Smooth muscle cell (in vitro differentiated cells): Measurements from ENCODE around the gene BANF1. TPM values are rescaled to one million over a fixed set of nuclear protein-coding genes. Genes with fewer than 3 reads are reported as not detected.

Source experiments
- DNase-seq: peaks from one replicate; lab custom pipeline; 2025; ENCODE audit not compliant: unreplicated experiment; lab: John Stamatoyannopoulos, UW
- H2AFZ ChIP-seq: fragments of 200-600 bp; sonication (generic); 2 replicates; pipeline ENCODE4 v1.6.0; 2016; ENCODE audit warnings: antibody characterized with exemption, low read depth, mild to moderate bottlenecking
- H3F3A ChIP-seq: fragments of 200-600 bp; sonication (generic); 2 replicates; pipeline ENCODE4 v1.6.0; 2017; ENCODE audit warnings: antibody characterized with exemption, low read depth
- H3K27ac ChIP-seq: fragments of 200-600 bp; sonication (generic); 2 replicates; pipeline ENCODE4 v1.5.1; 2016; ENCODE audit warnings: low read depth, mild to moderate bottlenecking
- H3K27me3 ChIP-seq: fragments of 200-600 bp; sonication (generic); 2 replicates; pipeline ENCODE4 v1.6.1; 2016; ENCODE audit warnings: low read depth, mild to moderate bottlenecking
- H3K36me3 ChIP-seq: fragments of 200-600 bp; sonication (generic); 2 replicates; pipeline ENCODE4 v1.5.1; 2016; ENCODE audit warnings: low read depth
- H3K4me1 ChIP-seq: fragments of 200-600 bp; sonication (generic); 2 replicates; pipeline ENCODE4 v1.5.1; 2016; ENCODE audit warnings: low read depth
- H3K4me2 ChIP-seq: fragments of 200-600 bp; sonication (generic); 2 replicates; pipeline ENCODE4 v1.6.0; 2016; ENCODE audit warnings: mild to moderate bottlenecking
- H3K4me3 ChIP-seq: fragments of 200-600 bp; sonication (generic); 2 replicates; pipeline ENCODE4 v1.5.1; 2016; ENCODE audit warnings: mild to moderate bottlenecking
- H3K79me2 ChIP-seq: fragments of 200-600 bp; sonication (generic); 2 replicates; pipeline ENCODE4 v1.6.0; 2016; ENCODE audit warnings: low read depth, mild to moderate bottlenecking
- H3K9ac ChIP-seq: fragments of 200-600 bp; sonication (generic); 2 replicates; pipeline ENCODE4 v1.6.0; 2016; ENCODE audit warnings: low read depth
- H3K9me3 ChIP-seq: fragments of 200-600 bp; sonication (generic); replicated peaks from 2 replicates; pipeline ENCODE4 v1.5.1; 2016; ENCODE audit warnings: low read depth
- H4K20me1 ChIP-seq: fragments of 200-600 bp; sonication (generic); 2 replicates; pipeline ENCODE4 v1.6.0; 2016; ENCODE audit warnings: low read depth
- WGBS: methylation state at CpG from one replicate; pipeline ENCODE4 v1.1.7; 2016; ENCODE audit warnings: low lambda C conversion rate; 5-methylcytosine and 5-hydroxymethylcytosine counted together
- polyA plus RNA-seq: library from polyadenylated mRNA; unstranded; fragments of >200 nt; fragmentation: Nextera tagmentation; extraction: Ambion mirVana; gene quantifications from 2 replicates; pipeline ENCODE4 v1.2.1, GENCODE V29; 2016
- total RNA-seq: library from RNA; depleted of rRNA; stranded (reverse); fragments of >200 nt; gene quantifications from 2 replicates; pipeline ENCODE4 v1.2.3, GENCODE V29; 2014
- TF ChIP-seq, protein P1 (sequence below): fragments of 200-600 bp; sonication (generic); IDR thresholded peaks from 2 replicates; pipeline ENCODE4 v1.5.1; 2017; ENCODE audit warnings: borderline replicate concordance, mild to moderate bottlenecking, antibody characterized with exemption; ENCODE audit not compliant: insufficient read depth, poor library complexity, severe bottlenecking

Gene BANF1
- total and polyA plus RNA-seq, 2 experiments from 2014 or later: 61.7 to 269 TPM

GRCh38 chr11:65968600-65969482, 33.5 kb upstream of the BANF1 start:
- Histone ChIP-seq H3K79me2 (peaks cover 4% of the 10 kb centered on the region), H4K20me1 (no peaks in the 10 kb centered on the region), H3K9me3 (no peaks in the 10 kb centered on the region), H3K27ac (no peak overlapping the region), H3K9ac (no peak overlapping the region), H3K4me1 (no peaks in the 10 kb centered on the region), H2AFZ (no peak overlapping the region), H3K27me3 (no peaks in the 10 kb centered on the region), H3K36me3 (no peaks in the 10 kb centered on the region), H3K4me2 (no peak overlapping the region), H3K4me3 (no peak overlapping the region), H3F3A (no peaks in the 10 kb centered on the region)
- no peak for DNase-seq
- TF ChIP-seq, protein P1, sequence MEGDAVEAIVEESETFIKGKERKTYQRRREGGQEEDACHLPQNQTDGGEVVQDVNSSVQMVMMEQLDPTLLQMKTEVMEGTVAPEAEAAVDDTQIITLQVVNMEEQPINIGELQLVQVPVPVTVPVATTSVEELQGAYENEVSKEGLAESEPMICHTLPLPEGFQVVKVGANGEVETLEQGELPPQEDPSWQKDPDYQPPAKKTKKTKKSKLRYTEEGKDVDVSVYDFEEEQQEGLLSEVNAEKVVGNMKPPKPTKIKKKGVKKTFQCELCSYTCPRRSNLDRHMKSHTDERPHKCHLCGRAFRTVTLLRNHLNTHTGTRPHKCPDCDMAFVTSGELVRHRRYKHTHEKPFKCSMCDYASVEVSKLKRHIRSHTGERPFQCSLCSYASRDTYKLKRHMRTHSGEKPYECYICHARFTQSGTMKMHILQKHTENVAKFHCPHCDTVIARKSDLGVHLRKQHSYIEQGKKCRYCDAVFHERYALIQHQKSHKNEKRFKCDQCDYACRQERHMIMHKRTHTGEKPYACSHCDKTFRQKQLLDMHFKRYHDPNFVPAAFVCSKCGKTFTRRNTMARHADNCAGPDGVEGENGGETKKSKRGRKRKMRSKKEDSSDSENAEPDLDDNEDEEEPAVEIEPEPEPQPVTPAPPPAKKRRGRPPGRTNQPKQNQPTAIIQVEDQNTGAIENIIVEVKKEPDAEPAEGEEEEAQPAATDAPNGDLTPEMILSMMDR: no peak
- WGBS: 96% methylated on average over 15 of the region's 15 CpGs

- TF ChIP-seq, protein P1: no peak
- no peak overlapping the region for H2AFZ ChIP-seq
- H3K4me1 ChIP-seq: no peaks in the 10 kb centered on the region
- H3F3A ChIP-seq: no peaks in the 10 kb centered on the region
- no peak overlapping the region for H3K27ac ChIP-seq
- no peak for DNase-seq
- H3K4me3 ChIP-seq: no peak overlapping the region
- H3K79me2 ChIP-seq: no peaks in the 10 kb centered on the region
- no peaks in the 10 kb centered on the region for H3K36me3 ChIP-seq
- H3K9me3 ChIP-seq: no peaks in the 10 kb centered on the region
- H3K4me2 ChIP-seq: no peak overlapping the region
- H3K27me3 ChIP-seq: no peaks in the 10 kb centered on the region
- H4K20me1 ChIP-seq: no peaks in the 10 kb centered on the region
- H3K9ac ChIP-seq: no peak overlapping the region
- 97% methylated on average over 8 of the region's 8 CpGs for WGBS
Measured at GRCh38 chr11:65972116-65972515, 30.2 kb upstream of the BANF1 start.

DNA sequence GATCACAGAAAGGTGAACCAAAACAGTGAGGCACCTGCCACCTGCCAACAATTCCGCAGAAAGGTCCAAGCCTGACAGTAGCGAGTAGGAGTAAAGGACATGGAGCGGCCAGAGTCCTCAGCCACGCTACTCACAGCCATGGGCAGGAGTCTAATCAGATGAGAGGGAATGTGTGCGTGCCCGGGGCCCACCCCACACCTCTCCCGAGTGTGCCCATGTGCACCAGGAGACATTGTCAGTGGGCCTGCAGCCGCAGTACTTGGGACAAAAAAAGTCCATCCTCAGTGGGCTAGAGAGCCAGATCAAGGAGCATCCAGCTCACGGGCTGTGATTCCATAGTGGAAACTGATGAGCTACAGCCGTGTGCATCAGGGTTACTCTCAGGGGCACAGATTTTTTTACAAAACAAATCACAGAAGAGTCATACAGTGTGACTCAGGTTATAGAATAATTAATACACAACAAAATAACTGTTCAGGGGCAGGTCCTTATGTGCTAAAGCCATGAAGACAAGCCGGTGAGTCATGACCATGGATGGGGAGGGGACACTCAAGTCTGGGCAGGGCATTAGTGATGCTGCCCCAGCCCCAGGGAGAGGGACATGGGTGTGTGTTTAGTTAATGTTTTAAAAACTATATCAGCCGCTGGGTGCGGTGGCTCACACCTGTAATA, 28.7 kb upstream of the BANF1 start:
- no peak overlapping the region for H2AFZ ChIP-seq
- H4K20me1 ChIP-seq: no peaks in the 10 kb centered on the region
- no peak overlapping the region for H3K27ac ChIP-seq
- H3K36me3 ChIP-seq: no peaks in the 10 kb centered on the region
- no peaks in the 10 kb centered on the region for H3F3A ChIP-seq
- no peaks in the 10 kb centered on the region for H3K79me2 ChIP-seq
- H3K4me3 ChIP-seq: no peak overlapping the region
- H3K4me2 ChIP-seq: no peak overlapping the region
- H3K9ac ChIP-seq: no peak overlapping the region
- no peaks in the 10 kb centered on the region for H3K27me3 ChIP-seq
- H3K4me1 ChIP-seq: no peaks in the 10 kb centered on the region
- WGBS: 96% methylated on average over 11 of the region's 13 CpGs
- TF ChIP-seq, protein P1: no peak
- no peak for DNase-seq
- no peaks in the 10 kb centered on the region for H3K9me3 ChIP-seq
